Keratinocyte (primary cell): ENCODE measurements around the gene GSX1.

ENCODE experiments used
- EZH2 ChIP-seq: IDR thresholded peaks from one replicate; pipeline ENCODE4 v1.6.1; 2012; ENCODE audit warnings: inconsistent platforms, mild to moderate bottlenecking, low read length, moderate library complexity
- TF ChIP-seq, protein P1 (sequence below), 3 experiments: IDR thresholded peaks in 1 of 3; conservative IDR thresholded peaks in 1 of 3; optimal IDR thresholded peaks in 1 of 3; 2 replicates in 2 of 3; 3 replicates in 1 of 3; pipeline versions ENCODE3 to v1.5.1; 2011; ENCODE audit warnings: low read length in 3 of 3, mild to moderate bottlenecking in 3 of 3, moderate library complexity in 2 of 3, control low read depth in 1 of 3, inconsistent platforms in 1 of 3; ENCODE audit not compliant: insufficient read depth in 2 of 3; ENCODE audit errors: extremely low read depth in 1 of 3

DNA sequence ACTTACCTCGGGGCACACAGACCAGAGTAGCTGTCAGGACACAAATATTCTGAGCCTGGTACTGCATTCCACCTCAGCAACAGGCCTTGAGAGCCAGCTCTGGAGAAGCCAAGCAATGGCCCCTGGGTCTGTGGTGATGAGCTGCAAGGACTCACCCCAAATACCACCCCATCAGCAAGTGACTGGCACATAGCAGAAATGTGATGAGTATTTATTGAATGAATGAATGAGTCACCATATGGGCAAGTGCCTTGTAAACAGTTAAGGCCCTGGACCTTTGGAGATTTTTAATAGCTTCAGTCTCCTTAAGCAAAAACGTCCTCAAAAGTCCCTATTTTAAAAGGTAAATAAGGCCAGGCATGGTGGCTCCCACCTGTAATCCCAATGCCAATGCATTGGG is 18.2 kb downstream of the GSX1 start:
- TF ChIP-seq, protein P1, sequence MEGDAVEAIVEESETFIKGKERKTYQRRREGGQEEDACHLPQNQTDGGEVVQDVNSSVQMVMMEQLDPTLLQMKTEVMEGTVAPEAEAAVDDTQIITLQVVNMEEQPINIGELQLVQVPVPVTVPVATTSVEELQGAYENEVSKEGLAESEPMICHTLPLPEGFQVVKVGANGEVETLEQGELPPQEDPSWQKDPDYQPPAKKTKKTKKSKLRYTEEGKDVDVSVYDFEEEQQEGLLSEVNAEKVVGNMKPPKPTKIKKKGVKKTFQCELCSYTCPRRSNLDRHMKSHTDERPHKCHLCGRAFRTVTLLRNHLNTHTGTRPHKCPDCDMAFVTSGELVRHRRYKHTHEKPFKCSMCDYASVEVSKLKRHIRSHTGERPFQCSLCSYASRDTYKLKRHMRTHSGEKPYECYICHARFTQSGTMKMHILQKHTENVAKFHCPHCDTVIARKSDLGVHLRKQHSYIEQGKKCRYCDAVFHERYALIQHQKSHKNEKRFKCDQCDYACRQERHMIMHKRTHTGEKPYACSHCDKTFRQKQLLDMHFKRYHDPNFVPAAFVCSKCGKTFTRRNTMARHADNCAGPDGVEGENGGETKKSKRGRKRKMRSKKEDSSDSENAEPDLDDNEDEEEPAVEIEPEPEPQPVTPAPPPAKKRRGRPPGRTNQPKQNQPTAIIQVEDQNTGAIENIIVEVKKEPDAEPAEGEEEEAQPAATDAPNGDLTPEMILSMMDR (optimal IDR thresholded peaks at IDR 0.05 in 1 of 3, IDR thresholded peaks at IDR 0.05 in 1 of 3, conservative IDR thresholded peaks at IDR 0.05 in 1 of 3; ENCODE audit: extremely low read depth in 1 of 3, insufficient read depth in 2 of 3, low read length in 3 of 3) = no peak
- no peak for TF ChIP-seq EZH2
